ENCODE measurements around the gene IGSF23.
"Not testable (repeated sequence)": the region's sequence is repeated elsewhere in the genome, so short reads cannot be mapped to it uniquely, and the experiment has no call there.

The IGSF23 gene

DNA sequence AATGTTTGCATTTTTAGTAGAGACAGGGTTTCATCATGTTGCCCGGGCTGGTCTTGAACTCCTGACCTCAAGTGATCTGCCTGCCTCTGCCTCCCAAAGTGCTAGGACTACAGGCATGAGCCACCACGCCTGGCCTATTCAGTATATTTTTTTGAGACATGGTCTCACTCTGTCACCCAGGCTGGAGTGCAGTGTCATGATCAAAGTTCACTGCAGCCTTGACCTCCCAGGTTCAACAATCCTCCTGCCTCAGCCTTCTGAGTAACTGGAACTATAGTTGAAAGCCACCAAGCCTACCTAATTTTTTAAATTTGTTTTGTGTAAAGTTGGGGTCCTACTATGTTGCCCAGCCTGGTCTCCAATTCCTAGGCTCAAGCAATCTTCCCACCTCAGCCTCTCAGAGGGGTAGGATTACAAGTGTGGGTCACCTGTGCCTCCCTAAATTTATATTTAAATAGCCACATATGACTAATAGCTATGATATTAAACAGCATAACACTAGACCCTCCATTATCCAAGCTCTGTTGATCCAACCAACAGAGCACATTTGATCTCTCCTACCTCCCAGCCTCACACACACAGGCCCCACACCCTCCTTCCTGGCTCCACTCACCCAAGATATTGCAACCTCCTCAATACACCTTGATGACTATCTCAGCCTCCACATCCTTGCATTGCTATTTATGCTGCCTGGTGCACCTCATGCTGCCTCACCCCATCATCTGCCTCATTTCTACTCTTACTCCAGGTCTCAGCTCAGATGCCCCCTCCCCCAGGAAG, 55.8 kb downstream of the IGSF23 start:
- no peak for DNase-seq

DNA sequence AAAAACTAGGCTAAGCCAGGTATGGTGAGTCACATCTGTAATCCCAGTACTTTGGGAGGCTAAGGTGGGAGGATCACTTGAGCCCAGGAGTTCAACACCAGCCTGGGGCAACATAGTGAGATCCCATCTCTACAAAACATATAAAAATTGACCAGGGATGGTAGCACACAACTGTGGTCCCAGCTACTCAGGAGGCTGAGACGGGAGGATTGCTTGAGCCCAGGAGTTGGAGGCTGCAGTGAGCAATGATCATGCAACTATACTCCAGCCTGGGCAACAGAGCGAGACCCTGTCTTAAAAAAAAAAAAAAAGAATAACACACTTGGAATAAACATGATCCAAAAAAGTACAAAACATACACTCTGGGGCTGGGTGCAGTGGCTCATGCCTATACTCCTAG, 56.7 kb downstream of the IGSF23 start:
- DNase-seq = not testable (repeated sequence)

DNA sequence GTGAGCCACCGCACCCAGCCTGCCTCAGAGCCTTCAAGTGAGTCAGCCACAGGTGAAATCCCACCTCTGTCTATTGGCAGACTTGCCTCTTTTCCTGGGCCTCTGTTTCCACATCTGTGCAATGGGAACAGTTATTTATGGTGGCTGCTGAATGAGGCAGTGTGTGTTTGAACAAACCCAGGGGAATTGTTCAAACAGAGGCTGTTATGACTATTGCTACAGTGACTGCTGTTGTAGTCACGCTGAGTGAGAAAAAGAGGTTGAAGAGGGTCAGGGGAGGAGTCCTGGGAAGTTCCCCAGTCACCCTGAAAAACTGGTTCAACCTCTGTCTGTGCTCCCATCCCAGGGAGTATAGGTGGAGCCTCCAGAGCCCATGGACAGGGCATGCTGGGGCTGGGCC, 58.0 kb downstream of the IGSF23 start, which contains the start of gene CEACAM19:
CEACAM19 (plus strand) TSS at position 83 of the 400 bp plus-strand sequence. CDS start 450 bp downstream, outside the sequence.
- DNase-seq = no peak

DNA sequence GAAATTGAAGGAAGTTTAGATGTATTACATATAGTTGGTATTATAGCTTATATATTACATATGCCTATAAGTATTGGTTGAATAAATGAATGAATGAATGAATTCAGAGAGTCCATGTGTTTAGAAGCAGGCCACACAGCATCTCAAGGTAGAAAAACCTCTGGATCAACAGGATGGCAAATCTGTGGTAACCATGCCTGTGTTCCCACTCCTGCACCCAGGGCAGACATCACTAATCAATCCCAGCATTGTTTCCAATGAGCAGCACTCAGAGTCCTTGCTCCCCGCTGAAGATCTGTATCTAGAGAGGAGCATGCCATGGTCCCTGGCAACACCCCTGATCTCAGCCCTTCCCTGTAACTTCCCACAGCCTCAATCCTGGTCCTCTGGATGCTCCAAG, 58.9 kb downstream of the IGSF23 start:
- DNase-seq = no peak

DNA sequence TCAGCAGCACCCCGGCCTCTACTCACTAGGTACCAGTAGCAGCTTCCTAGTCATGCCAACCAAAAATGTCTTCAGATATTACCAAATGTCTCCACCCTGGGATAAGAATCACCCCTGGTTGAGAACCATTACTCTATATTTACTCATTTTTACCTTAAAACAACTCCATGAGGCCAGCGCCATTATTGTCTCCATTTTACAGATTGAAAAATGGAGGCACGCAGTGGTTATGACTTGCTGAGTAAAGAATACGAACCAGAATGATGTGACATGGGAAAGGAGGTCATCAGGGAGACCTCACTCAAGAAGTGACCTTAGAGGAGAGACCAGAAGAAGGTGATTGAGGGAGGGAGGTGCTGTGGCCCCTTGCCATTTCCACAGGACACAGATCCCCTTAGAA, 60.1 kb downstream of the IGSF23 start:
- DNase-seq = no peak

DNA sequence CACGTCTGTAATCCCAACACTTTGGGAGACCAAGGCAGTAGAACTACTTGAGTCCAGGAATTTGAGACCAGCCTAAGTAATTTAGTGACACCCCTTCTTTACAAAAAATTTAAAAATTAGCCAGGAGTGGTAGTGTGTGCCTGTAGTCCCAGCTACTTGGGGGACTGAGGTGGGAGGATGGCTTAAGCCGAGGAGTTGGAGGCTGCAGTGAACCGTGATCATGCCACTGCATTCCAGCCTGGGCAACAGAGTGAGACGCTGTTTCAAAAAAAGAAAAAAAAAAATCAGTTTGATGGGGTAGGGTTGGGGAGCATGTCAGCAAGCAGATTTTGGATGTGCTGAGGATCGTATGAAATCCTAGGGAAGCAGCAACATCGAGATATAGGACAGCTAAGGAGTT, 62.2 kb downstream of the IGSF23 start:
- DNase-seq = no peak

DNA sequence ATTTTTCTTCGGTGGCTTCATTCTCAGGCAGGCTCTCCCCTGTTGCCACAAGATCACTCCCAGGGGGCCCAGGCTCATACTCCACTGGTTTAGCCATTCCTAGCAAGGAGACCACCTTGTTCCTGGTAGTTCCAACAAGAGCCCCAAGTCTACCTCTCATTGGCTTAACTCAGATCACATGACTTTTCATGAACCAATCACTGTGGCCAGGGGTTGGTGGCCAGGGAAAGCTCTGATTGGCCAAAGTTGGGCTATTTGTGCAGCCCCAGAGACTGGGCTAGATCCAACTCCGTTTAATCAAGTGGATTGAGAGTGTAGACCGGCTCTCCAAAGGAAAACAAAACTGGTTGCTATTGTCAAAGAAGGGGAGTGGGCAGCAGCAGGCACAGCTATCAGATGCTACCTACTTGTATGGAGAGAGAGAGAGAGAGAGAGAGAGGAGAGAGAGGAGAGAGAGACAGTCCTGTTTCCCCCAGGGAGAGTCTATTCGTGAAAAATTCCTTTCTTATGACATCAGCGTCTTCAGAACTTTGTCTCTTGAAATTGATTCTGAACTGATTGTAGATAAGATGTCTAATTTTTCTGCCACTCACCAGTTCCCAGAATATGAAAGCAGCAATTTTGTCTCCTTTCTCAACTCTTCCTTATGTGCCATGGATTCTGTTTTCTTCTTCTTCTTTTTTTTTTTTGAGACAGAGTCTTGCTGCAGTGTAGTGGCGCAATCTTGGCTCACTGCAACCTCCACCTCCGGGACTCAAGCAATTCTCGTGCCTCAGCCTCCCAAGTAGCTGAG, 63.9 kb downstream of the IGSF23 start:
- DNase-seq = no peak

DNA sequence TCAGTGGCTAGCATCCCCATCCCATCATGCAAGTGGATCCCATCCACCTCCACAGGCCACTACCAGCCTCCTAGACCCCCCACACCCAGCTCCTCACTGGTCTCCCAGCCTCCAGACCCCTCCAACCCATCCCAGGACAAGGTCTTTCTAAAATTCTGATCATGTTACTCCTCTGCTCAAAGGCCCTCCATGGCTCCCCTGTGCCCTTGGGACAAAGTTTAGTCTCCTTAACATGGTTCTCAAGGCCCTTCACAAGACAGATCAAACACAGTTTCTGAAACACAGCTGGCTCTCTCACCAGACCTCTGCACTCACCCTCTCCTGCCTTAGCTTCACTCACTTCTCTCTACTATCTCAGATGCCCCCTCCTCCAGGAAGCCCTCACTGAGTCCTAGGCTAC, 67.2 kb downstream of the IGSF23 start:
- no peak for DNase-seq

DNA sequence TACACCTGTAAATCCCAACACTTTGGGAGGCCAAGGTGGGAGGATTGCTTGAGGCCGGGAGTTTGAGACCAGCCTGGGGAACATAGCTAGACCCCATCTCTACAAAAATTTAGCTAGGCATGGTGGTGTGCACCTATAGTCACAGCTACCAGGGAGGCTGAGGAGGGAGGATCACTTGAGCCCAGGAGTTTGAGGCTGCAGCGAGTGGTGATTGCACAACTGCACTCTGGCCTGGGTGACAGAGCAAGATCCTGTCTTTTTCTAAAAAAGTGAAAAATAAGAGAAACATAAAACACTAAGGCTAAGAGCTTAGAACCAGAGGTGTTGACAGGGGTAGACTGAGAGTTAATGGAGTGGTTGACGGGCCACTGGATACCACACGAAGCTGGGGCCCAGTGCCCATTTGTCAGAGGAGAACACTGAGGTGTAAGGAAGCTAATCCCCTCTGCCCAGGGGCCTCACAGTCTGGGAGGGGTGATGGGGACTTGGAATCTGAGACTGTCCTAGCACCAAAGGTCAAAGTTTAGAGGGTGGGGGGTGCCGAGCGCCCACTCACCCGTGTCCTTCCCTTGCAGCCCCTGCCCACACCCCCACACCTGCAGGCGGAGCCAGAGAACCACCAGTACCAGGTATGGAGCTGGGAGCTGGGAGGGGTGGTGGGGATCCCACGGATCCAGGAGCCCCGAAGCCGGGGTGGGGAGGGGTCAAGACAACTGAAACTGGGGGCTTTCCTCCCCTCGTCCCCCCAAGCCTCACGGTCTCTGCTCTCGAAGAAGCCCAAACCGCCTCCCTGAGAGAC, 68.8 kb downstream of the IGSF23 start:
- no peak for DNase-seq

DNA sequence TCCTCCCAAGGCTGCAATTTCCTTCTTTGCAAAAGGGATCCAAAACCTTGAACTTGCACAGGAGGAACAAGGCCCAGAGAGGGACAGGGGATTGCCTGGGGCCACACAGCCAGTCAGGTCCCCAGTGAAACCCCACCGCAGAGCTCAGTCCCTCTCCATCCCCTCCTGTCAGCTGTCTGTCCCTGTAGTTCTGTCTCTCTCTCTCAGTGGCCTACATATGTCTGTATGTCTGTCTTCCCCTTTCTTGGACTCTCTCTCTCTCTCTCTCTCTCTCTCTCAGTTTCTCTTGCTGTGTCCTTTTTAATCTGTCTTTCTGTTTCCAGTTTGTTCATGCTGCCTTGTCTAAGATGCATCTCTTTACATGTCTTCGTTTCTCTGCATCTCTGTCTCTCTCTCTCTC, 69.4 kb downstream of the IGSF23 start:
- no peak for DNase-seq

DNA sequence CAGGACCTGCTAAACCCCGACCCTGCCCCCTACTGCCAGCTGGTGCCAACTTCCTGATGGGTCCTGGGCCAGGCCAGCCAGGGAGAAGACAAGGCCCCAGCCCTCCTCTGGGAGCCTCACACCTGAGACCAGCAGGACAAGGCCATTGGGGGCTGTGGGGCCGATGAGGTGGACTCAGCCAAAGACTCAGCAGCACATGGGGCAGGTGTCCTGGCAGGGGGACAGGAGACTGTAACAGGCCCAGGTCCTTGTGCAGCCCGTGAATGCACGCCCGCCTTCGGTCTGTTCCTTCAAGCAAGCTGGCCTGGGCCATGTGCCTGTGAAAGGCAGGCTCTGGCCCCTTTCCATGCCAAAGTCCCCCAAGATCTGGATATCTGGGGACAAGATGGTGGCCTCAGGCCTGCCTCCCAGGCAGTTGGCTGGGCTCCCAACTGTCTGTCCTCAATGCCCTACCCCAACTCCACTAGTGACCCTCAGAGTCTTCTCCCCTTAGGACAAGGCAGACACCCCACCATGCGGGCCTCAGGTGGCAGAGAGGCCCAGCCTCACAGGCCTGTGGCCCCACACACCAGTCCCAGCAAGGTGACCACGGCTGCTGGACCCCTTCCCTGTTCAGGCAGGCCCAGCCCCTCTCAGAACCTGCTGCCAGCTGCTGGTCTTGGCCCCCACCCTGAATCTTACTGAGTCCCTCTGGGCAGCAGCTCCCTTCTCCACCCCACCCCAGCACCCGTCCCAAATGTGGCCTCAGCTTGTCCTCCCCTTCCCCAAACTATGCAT, 70.3 kb downstream of the IGSF23 start:
- DNase-seq = no peak

DNA sequence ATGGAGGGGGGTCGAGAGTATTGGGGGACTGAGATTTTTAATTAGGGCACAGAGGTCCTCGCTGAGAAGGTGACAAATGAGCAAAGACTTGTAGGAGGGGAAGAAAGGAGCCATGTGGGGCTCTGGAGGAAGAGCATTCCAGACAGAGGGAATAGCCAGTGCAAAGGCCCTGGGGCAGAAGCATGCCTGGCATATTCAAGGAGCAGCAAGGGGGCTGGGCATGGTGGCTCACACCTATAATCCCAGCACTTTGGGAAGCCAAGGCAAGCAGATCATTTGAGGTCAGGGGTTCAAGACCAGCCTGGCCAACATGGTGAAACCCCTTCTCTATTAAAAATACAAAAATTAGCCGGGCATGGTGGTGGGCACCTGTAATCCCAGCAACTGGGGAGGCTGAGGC, 71.0 kb downstream of the IGSF23 start:
- DNase-seq = not testable (repeated sequence)

DNA sequence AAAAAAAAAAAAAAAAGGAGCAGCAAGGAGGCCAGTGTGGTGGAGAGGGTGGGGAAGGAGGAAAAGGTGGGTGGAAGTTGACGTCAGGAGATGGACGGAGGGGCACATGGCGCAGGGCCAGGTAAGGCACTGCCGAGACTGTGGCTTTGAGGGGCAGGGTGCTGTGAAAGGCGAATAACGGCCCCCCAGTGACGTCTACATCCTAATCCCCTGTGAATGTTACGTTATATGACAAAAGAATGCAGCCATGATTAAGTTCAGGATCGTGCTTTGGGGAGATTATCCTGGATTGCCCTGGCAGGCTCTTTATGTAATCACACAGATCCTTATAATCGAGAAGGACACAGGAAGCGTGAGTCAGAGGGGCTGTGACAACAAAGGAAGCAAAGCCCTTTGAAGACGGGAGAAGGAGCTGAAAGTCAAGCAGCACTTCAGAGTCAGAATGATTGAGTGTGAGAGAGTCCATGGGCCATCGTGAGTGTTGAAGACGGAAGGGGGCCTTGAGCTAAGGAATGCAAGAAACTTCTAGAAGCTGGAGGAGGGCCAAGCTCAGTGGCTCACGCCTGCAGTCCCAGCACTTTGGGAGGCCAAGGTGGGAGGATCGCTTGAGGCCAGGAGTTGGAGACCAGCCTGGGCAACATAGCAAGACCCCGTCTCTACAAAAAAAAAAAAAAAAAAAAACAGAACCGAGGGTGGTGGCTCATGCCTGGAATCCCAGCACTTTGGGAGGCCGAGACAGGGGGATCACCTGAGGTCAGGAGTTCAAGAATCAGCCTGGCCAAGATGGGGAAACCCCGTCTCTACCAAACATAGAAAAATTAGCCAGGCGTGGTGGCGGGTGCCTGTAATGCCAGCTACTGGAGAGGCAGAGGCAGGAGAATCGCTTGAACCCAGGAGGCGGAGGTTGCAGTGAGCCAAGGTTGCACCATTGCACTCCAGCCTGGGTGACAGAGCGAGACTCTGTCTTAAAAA, 71.8 kb downstream of the IGSF23 start:
- DNase-seq = no peak

DNA sequence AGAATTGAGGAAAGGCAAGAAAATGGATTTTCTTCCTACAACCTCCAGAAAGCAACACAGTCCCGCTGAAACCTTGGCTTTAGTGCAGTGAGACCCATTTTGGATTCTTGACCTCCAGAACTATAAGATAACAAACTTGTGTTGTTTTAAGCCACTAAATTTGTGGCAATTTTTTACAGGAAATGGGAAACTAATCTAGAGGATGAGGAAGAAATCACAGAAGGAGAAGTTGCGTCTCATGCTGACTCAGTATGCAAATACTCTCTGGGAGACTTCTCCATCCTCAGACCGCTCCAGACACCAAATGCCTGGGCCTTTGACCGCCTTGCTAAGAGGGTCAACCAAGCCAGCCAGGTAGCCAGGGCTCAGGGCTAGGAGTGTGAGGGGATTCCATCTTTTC, 72.5 kb downstream of the IGSF23 start:
- DNase-seq = no peak

Measured in stimulated activated CD4-positive, alpha-beta T cell treated with anti-CD3 and anti-CD28 coated beads, Interleukin-4, amount 100 ng/mL, for 24 hours (primary cell).